Loucy (cell line): ENCODE measurements around the gene NBPF3.
"Not testable (repeated sequence)": the region's sequence is repeated elsewhere in the genome, so short reads cannot be mapped to it uniquely, and the experiment has no call there.

Experiments
- EZH2phosphoT487 ChIP-seq: fragments of 200-600 bp; IDR thresholded peaks from 2 replicates; pipeline ENCODE4 v1.6.1; 2018; ENCODE audit warnings: antibody characterized with exemption, mild to moderate bottlenecking, moderate library complexity, borderline replicate concordance
- TF ChIP-seq, protein P1 (sequence below): fragments of 200-600 bp; sonication (generic); conservative IDR thresholded peaks from 2 replicates; pipeline ENCODE4 v1.5.1; 2014; ENCODE audit warnings: mild to moderate bottlenecking, antibody characterized with exemption, low read length

DNA sequence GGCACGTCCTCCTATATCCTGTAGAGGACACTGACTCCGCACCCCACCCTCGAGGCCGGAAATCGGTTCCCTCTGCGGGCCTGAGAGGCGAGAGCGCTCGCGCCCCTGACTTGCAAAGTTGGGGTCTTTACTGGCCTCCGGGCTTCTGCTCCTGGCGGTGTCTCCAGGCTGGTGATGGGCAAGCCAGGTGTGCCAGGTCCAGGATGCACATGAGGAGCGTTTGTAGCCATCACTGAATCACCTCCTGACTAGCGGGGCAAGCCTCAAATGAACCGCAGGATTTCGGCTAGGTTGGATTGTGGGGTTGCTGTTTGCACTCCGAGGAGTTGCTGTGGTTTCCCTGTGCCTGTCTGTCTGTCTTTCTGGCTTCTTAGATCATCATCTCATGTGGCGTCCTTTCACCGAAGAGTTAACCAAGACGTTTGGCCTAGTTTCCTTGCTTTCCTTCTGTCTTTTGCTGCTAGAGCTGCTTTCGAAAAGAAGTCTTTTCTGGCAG lies 741 bp downstream of the NBPF3 start:
- not testable (repeated sequence) for TF ChIP-seq EZH2phosphoT487
- TF ChIP-seq, protein P1, sequence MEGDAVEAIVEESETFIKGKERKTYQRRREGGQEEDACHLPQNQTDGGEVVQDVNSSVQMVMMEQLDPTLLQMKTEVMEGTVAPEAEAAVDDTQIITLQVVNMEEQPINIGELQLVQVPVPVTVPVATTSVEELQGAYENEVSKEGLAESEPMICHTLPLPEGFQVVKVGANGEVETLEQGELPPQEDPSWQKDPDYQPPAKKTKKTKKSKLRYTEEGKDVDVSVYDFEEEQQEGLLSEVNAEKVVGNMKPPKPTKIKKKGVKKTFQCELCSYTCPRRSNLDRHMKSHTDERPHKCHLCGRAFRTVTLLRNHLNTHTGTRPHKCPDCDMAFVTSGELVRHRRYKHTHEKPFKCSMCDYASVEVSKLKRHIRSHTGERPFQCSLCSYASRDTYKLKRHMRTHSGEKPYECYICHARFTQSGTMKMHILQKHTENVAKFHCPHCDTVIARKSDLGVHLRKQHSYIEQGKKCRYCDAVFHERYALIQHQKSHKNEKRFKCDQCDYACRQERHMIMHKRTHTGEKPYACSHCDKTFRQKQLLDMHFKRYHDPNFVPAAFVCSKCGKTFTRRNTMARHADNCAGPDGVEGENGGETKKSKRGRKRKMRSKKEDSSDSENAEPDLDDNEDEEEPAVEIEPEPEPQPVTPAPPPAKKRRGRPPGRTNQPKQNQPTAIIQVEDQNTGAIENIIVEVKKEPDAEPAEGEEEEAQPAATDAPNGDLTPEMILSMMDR: not testable (repeated sequence)
